Lung (tissue), 12 donors: Measurements from ENCODE around the gene PPP2R3B. TPM values are rescaled to one million over a fixed set of nuclear protein-coding genes. Genes with fewer than 3 reads are reported as not detected.
A peak's percentile ranks its signal among the peaks of the same experiment; 100 is the strongest.

Source experiments
- ATAC-seq: fragments of 200-7000 bp; cut with Tn5 transposase; one replicate; pipeline ENCODE4 v1.9.1; 2020; ENCODE audit warnings: moderate number of reproducible peaks; ENCODE audit not compliant: insufficient read depth, low FRiP score
- DNase-seq, 3 donors: peaks; one replicate each; pipeline ENCODE4 v3.0.0-alpha.2; 2013 to 2017
- H3K27ac ChIP-seq, 2 donors: one replicate each; pipeline ENCODE4 v1.5.1; 2013; ENCODE audit warnings: mild to moderate bottlenecking in 2 of 2, moderate library complexity in 2 of 2, control low read depth in 1 of 2, inconsistent platforms in 1 of 2, low read depth in 1 of 2, low read length in 1 of 2
- H3K27me3 ChIP-seq, 3 donors: one replicate each; pipeline ENCODE4 v1.5.1; 2013; ENCODE audit warnings: low read length in 2 of 3; ENCODE audit not compliant: control insufficient read depth in 3 of 3, insufficient read depth in 3 of 3
- H3K36me3 ChIP-seq, 4 donors: one replicate each; pipeline ENCODE4 v1.5.1; 2013; ENCODE audit warnings: low read length in 4 of 4, mild to moderate bottlenecking in 1 of 4, moderate library complexity in 1 of 4; ENCODE audit not compliant: control insufficient read depth in 4 of 4, insufficient read depth in 4 of 4
- H3K4me1 ChIP-seq, 5 donors: one replicate each; pipeline ENCODE4 v1.5.1; 2013; ENCODE audit warnings: low read length in 5 of 5, mild to moderate bottlenecking in 2 of 5, moderate library complexity in 1 of 5; ENCODE audit not compliant: control insufficient read depth in 5 of 5, insufficient read depth in 5 of 5
- H3K4me3 ChIP-seq: one replicate; pipeline ENCODE4 v1.5.1; 2013; ENCODE audit warnings: mild to moderate bottlenecking, control low read depth, moderate library complexity
- H3K9ac ChIP-seq, 2 donors: one replicate each; pipeline ENCODE4 v1.5.1; 2013; ENCODE audit warnings: low read length in 2 of 2, control low read depth in 1 of 2; ENCODE audit not compliant: insufficient read depth in 1 of 2
- H3K9me3 ChIP-seq, 4 donors: one replicate each; pipeline ENCODE4 v1.5.1; 2013; ENCODE audit warnings: low read length in 3 of 4, mild to moderate bottlenecking in 1 of 4, moderate library complexity in 1 of 4; ENCODE audit not compliant: control insufficient read depth in 4 of 4, insufficient read depth in 3 of 4
- CTCF ChIP-seq: IDR thresholded peaks from 2 replicates; pipeline ENCODE4 v1.5.1; 2012; ENCODE audit warnings: mild to moderate bottlenecking; ENCODE audit errors: control extremely low read depth, extremely low read depth
- WGBS, 2 donors: extraction: QIAGEN DNeasy Blood & Tissue Kit; methylation state at CpG; one replicate each; pipeline ENCODE4 v1.1.7; 2013; 5-methylcytosine and 5-hydroxymethylcytosine counted together
- polyA plus RNA-seq, 2 donors: library from polyadenylated mRNA; stranded (reverse); fragments of 200-250 nt; gene quantifications; one replicate each; pipeline ENCODE4 v1.2.1, GENCODE V29; 2013
- total RNA-seq, 2 donors: library from RNA; depleted of rRNA in 1 of 2; stranded (reverse); fragments of >200 nt in 1 of 2; gene quantifications; one replicate each; pipeline ENCODE4 v1.2.1, GENCODE V29; 2014 to 2021
- donor health status: control.
- donor health status: control.
- donor health status: Bipolar disorder and iron deficiency.
- donor health status: healthy.
- donor health status: DM: yes; HTN: yes; CAD: no.

PPP2R3B gene
- total and polyA plus RNA-seq, 4 donors: 7.8 to 21.0 (median 15.6) TPM

GRCh38 chrX:319579-320125 is 67.1 kb downstream of the PPP2R3B start:
- Histone ChIP-seq H3K4me3 (peak overlapping the region; percentile 93), H3K9ac (peak overlapping the region; percentile 5 to 46), H3K4me1 (peaks cover 0 to 12% (median 0%) of the 10 kb centered on the region in 5 donors), H3K27me3 (no peaks in the 10 kb centered on the region), H3K9me3 (no peaks in the 10 kb centered on the region), H3K27ac (peak overlapping the region; percentile 88 to 89), H3K36me3 (peaks cover 5 to 19% (median 6%) of the 10 kb centered on the region in 4 donors)
- ATAC-seq (no peak), DNase-seq (no peak)
- 0% methylated on average over 40 to 41 of the region's 41 CpGs for WGBS, 2 donors
- TF ChIP-seq CTCF: no peak

GRCh38 chrX:318739-319578 is 67.7 kb downstream of the PPP2R3B start, which contains the start of gene GTPBP6:
TSS of gene GTPBP6 (minus strand) at chrX:318796. CDS start at chrX:318787, 9 bp downstream.
- Histone ChIP-seq H3K9ac (peak within 1 kb of the TSS in 1 of 2 donors; percentile 46), H3K27me3 (no peaks in the 10 kb centered on the region), H3K27ac (peak within 1 kb of the TSS; percentile 99), H3K4me3 (peak within 1 kb of the TSS; percentile 93), H3K9me3 (no peaks in the 10 kb centered on the region), H3K36me3 (peaks cover 5 to 23% (median 10%) of the 10 kb centered on the region in 4 donors), H3K4me1 (peaks cover 0 to 12% (median 0%) of the 10 kb centered on the region in 5 donors)
- ATAC-seq (peak; percentile 87), DNase-seq (peak; percentile 100)
- WGBS, 2 donors: 0% methylated on average over 57 to 97 of the region's 97 CpGs
- peak; percentile 3 for TF ChIP-seq CTCF

GRCh38 chrX:318068-318738 is 68.5 kb downstream of the PPP2R3B start:
- H3K4me3 ChIP-seq: peak overlapping the region; percentile 80
- DNase-seq (peak; percentile 96), ATAC-seq (peak; percentile 73)
- WGBS, 2 donors: 0% methylated on average over 43 to 61 of the region's 61 CpGs
- no peak overlapping the region for H3K9ac ChIP-seq
- H3K4me1 ChIP-seq: peaks cover 0 to 12% (median 0%) of the 10 kb centered on the region in 5 donors
- H3K9me3 ChIP-seq: no peaks in the 10 kb centered on the region
- H3K36me3 ChIP-seq: peaks cover 10 to 30% (median 17%) of the 10 kb centered on the region in 4 donors
- no peak for TF ChIP-seq CTCF
- H3K27ac ChIP-seq: peak overlapping the region; percentile 99
- H3K27me3 ChIP-seq: no peaks in the 10 kb centered on the region
